ENCODE measurements around the gene OST4.
A peak's percentile ranks its signal among the peaks of the same experiment; 100 is the strongest.

Gene OST4

GRCh38 chr2:27038631-27039339, 32.7 kb downstream of the OST4 start:
- peaks cover 84% of the 10 kb centered on the region for H3K36me3 ChIP-seq (ENCODE audit: control insufficient read depth, low read length)
- no peak overlapping the region for H3K4me3 ChIP-seq (ENCODE audit: low read length)
- no peaks in the 10 kb centered on the region for H3K9me2 ChIP-seq (replicated peaks; ENCODE audit: control insufficient read depth, low read length)
- H3K9me3 ChIP-seq (ENCODE audit: control insufficient read depth, insufficient read depth, low read length) = no peaks in the 10 kb centered on the region
- no peak overlapping the region for H3K27ac ChIP-seq (ENCODE audit: low read depth, low read length)
- peaks cover 6% of the 10 kb centered on the region; the same call in 1 of the 2 replicates for H3F3A ChIP-seq (ENCODE audit: control insufficient read depth, insufficient read depth)
- H3K79me2 ChIP-seq (ENCODE audit: control insufficient read depth, low read length) = peaks cover 17% of the 10 kb centered on the region
- no peaks in the 10 kb centered on the region for H3K27me3 ChIP-seq (ENCODE audit: control insufficient read depth, low read length)
- H3K4me2 ChIP-seq (ENCODE audit: low read length) = no peak overlapping the region
- peaks cover 31% of the 10 kb centered on the region for H3K4me1 ChIP-seq (ENCODE audit: control insufficient read depth, low read length)
- TF ChIP-seq CTCF (IDR thresholded peaks at IDR 0.05; ENCODE audit: low read depth, low read length, poor library complexity, severe bottlenecking) = no peak
- no peak for TF ChIP-seq EZH2phosphoT487 (IDR thresholded peaks at IDR 0.05; ENCODE audit: borderline replicate concordance, low read length)
- 0 out of 2 replicates have a peak, but pooled peaks cover 2% of the 10 kb centered on the region for H4K20me1 ChIP-seq (ENCODE audit: control insufficient read depth, insufficient read depth, low read depth, low read length)

GRCh38 chr2:27038012-27038411, 33.4 kb downstream of the OST4 start:
- Histone ChIP-seq H3K4me2 (ENCODE audit: low read length) (no peak overlapping the region), H3F3A (ENCODE audit: control insufficient read depth, insufficient read depth) (peaks cover 6% of the 10 kb centered on the region; the same call in 1 of the 2 replicates), H3K27ac (ENCODE audit: low read depth, low read length) (no peak overlapping the region), H3K9me3 (ENCODE audit: control insufficient read depth, insufficient read depth, low read length) (no peaks in the 10 kb centered on the region), H4K20me1 (ENCODE audit: control insufficient read depth, insufficient read depth, low read depth, low read length) (0 out of 2 replicates have a peak, but pooled peaks cover 5% of the 10 kb centered on the region), H3K4me1 (ENCODE audit: control insufficient read depth, low read length) (peaks cover 35% of the 10 kb centered on the region), H3K36me3 (ENCODE audit: control insufficient read depth, low read length) (peaks cover 81% of the 10 kb centered on the region), H3K27me3 (ENCODE audit: control insufficient read depth, low read length) (no peaks in the 10 kb centered on the region), H3K4me3 (ENCODE audit: low read length) (no peak overlapping the region), H3K9me2 (replicated peaks; ENCODE audit: control insufficient read depth, low read length) (no peaks in the 10 kb centered on the region), H3K79me2 (ENCODE audit: control insufficient read depth, low read length) (peaks cover 25% of the 10 kb centered on the region)
- TF ChIP-seq CTCF (IDR thresholded peaks at IDR 0.05; ENCODE audit: low read depth, low read length, poor library complexity, severe bottlenecking) (no peak), EZH2phosphoT487 (IDR thresholded peaks at IDR 0.05; ENCODE audit: borderline replicate concordance, low read length) (no peak)

- H3K27me3 ChIP-seq (ENCODE audit: control insufficient read depth, low read length) = no peaks in the 10 kb centered on the region
Observed at GRCh38 chr2:27033253-27033852, 38.1 kb downstream of the OST4 start.

More at GRCh38 chr2:27033253-27033852, 38.1 kb downstream of the OST4 start:
- Histone ChIP-seq H3K79me2 (ENCODE audit: control insufficient read depth, low read length) (peaks cover 37% of the 10 kb centered on the region), H4K20me1 (ENCODE audit: control insufficient read depth, insufficient read depth, low read depth, low read length) (0 out of 2 replicates have a peak, but pooled peaks cover 5% of the 10 kb centered on the region), H3F3A (ENCODE audit: control insufficient read depth, insufficient read depth) (no peaks in the 10 kb centered on the region), H3K4me2 (ENCODE audit: low read length) (peak overlapping the region; percentile 89), H3K9me3 (ENCODE audit: control insufficient read depth, insufficient read depth, low read length) (no peaks in the 10 kb centered on the region), H3K27ac (ENCODE audit: low read depth, low read length) (no peak overlapping the region), H3K36me3 (ENCODE audit: control insufficient read depth, low read length) (peaks cover 41% of the 10 kb centered on the region), H3K4me1 (ENCODE audit: control insufficient read depth, low read length) (peaks cover 17% of the 10 kb centered on the region), H3K9me2 (replicated peaks; ENCODE audit: control insufficient read depth, low read length) (no peaks in the 10 kb centered on the region), H3K4me3 (ENCODE audit: low read length) (peak overlapping the region; percentile 84)
- TF ChIP-seq CTCF (IDR thresholded peaks at IDR 0.05; ENCODE audit: low read depth, low read length, poor library complexity, severe bottlenecking) (no peak), EZH2phosphoT487 (IDR thresholded peaks at IDR 0.05; ENCODE audit: borderline replicate concordance, low read length) (no peak)

All from DOHH2 (cell line).